Measurements from ENCODE around the gene TMEM225B.

GRCh38 chr7:99558306-99559174, 39.5 kb upstream of the TMEM225B start, which contains the start of gene ZNF655:
- peak; percentile 85; the same call in 1 of the 2 replicates for TF ChIP-seq SIN3A (IDR thresholded peaks at IDR 0.05; ENCODE audit: borderline replicate concordance, insufficient read depth, low read depth, low read length)
- TF ChIP-seq CTCF (IDR thresholded peaks at IDR 0.05): no peak
- TF ChIP-seq POLR2AphosphoS5 (IDR thresholded peaks at IDR 0.05; ENCODE audit: low read depth, low read length): peak; percentile 82

Measured in Panc1 (cell line).